ENCODE results near the gene CD300E. TPM values are rescaled to one million over a fixed set of nuclear protein-coding genes. Genes with fewer than 3 reads are reported as not detected.

Gene CD300E
- polyA plus RNA-seq, 1 donor (not counting 4 experiments of a cell fraction or from before 2014, with no cell fraction given), result not detected

DNA sequence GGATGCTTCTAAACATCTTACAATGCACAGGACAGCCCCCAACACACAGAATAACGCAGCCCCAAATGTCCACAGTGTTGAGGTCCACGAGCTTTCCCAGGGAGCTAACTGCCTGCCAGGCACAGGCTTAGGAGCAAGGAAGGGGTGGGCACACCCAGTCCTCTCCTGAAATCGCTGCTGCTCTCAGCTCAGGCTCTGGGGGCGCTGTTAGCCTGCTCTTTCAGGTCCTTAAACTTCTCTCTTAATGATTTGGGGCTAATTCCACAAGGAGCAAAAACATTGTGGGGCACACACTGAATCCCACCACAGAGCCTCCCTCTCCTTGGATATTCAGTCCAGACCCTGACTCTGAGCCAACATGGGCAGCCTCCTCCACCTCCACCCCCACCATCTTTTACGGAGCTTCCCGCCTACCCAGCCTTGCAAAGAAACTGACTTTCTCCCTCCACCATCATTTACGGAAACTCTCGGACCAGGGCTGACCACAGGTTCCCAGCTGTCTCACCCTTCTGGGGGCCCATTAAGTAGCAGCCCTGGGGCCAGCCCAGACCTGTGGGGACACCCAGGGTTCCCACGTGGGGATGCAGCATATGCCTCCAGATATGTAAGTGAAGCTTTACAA, 57.3 kb downstream of the CD300E start:
- H3K4me2 ChIP-seq (ENCODE audit: control insufficient read depth, extremely low read depth, insufficient read depth, low read depth, low read length), result no peak overlapping the region
- TF ChIP-seq, protein P1, sequence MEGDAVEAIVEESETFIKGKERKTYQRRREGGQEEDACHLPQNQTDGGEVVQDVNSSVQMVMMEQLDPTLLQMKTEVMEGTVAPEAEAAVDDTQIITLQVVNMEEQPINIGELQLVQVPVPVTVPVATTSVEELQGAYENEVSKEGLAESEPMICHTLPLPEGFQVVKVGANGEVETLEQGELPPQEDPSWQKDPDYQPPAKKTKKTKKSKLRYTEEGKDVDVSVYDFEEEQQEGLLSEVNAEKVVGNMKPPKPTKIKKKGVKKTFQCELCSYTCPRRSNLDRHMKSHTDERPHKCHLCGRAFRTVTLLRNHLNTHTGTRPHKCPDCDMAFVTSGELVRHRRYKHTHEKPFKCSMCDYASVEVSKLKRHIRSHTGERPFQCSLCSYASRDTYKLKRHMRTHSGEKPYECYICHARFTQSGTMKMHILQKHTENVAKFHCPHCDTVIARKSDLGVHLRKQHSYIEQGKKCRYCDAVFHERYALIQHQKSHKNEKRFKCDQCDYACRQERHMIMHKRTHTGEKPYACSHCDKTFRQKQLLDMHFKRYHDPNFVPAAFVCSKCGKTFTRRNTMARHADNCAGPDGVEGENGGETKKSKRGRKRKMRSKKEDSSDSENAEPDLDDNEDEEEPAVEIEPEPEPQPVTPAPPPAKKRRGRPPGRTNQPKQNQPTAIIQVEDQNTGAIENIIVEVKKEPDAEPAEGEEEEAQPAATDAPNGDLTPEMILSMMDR (optimal IDR thresholded peaks at IDR 0.05 in 1 of 3, IDR thresholded peaks at IDR 0.05 in 1 of 3, conservative IDR thresholded peaks at IDR 0.05 in 1 of 3; ENCODE audit: extremely low read depth in 1 of 3, insufficient read depth in 2 of 3, low read length in 3 of 3), result peak; percentile 81 to 91 (median 85)
- no peak for TF ChIP-seq EZH2 (IDR thresholded peaks at IDR 0.05; ENCODE audit: low read length)
- dilution Hi-C loops (cut with MboI; ENCODE audit: extremely low pct_ligation_motif_present, low sequenced_read_pairs), result no loop called here
- H3K4me3 ChIP-seq (ENCODE audit: control insufficient read depth in 2 of 3, extremely low read depth in 1 of 3, insufficient read depth in 2 of 3, low read depth in 1 of 3, low read length in 3 of 3), result no peak overlapping the region
- no peaks in the 10 kb centered on the region for H3K36me3 ChIP-seq (ENCODE audit: control insufficient read depth in 2 of 2, extremely low read depth in 1 of 2, insufficient read depth in 2 of 2, low read length in 2 of 2)
- DNase-seq (ENCODE audit: low read depth, low spot score) (no peak), FAIRE-seq (peak; percentile 79)
- H2AFZ ChIP-seq (ENCODE audit: control insufficient read depth, low read length), result no peak overlapping the region
- H3K79me2 ChIP-seq (ENCODE audit: control insufficient read depth, insufficient read depth, low read length), result no peaks in the 10 kb centered on the region
- H3K27ac ChIP-seq (ENCODE audit: control insufficient read depth, insufficient read depth, low read length), result no peak overlapping the region
- H3K9me1 ChIP-seq (ENCODE audit: control insufficient read depth, extremely low read depth, insufficient read depth, low read length), result no peaks in the 10 kb centered on the region
- no peaks in the 10 kb centered on the region for H3K9me3 ChIP-seq (ENCODE audit: control insufficient read depth, low read depth, low read length)
- H3K9ac ChIP-seq (ENCODE audit: control insufficient read depth, extremely low read depth, insufficient read depth, low read length), result no peak overlapping the region
- H3K4me1 ChIP-seq (ENCODE audit: control insufficient read depth, extremely low read depth, insufficient read depth, low read length), result peaks cover 24% of the 10 kb centered on the region
- no peaks in the 10 kb centered on the region for H4K20me1 ChIP-seq (ENCODE audit: control insufficient read depth, extremely low read depth, insufficient read depth, low read length)
- no peaks in the 10 kb centered on the region for H3K27me3 ChIP-seq (ENCODE audit: control insufficient read depth, extremely low read depth, insufficient read depth, low read length)

DNA sequence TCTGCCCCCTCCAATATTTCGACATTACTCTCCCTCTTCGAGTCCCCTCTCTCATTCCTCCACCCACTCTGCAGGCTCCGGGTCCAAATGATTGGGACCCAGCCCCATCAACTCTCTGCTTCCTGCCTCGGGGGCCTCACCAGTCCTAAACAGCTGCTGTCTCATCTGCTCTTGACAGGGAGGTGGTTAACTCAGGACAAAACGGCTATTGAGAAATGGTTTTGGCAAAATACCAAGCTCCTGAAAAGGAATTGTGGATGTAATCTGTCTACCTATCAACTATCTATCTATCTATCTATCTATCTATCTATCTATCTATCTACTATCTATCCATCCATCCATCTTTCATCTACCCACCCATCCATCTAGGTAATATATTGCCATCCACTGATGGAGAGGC, 58.4 kb downstream of the CD300E start:
- Histone ChIP-seq H3K79me2 (ENCODE audit: control insufficient read depth, insufficient read depth, low read length) (no peaks in the 10 kb centered on the region), H2AFZ (ENCODE audit: control insufficient read depth, low read length) (no peak overlapping the region), H3K4me1 (ENCODE audit: control insufficient read depth, extremely low read depth, insufficient read depth, low read length) (peaks cover 20% of the 10 kb centered on the region), H3K36me3 (ENCODE audit: control insufficient read depth in 2 of 2, extremely low read depth in 1 of 2, insufficient read depth in 2 of 2, low read length in 2 of 2) (no peaks in the 10 kb centered on the region), H3K9ac (ENCODE audit: control insufficient read depth, extremely low read depth, insufficient read depth, low read length) (no peak overlapping the region), H3K9me3 (ENCODE audit: control insufficient read depth, low read depth, low read length) (no peaks in the 10 kb centered on the region), H4K20me1 (ENCODE audit: control insufficient read depth, extremely low read depth, insufficient read depth, low read length) (no peaks in the 10 kb centered on the region), H3K4me3 (ENCODE audit: control insufficient read depth in 2 of 3, extremely low read depth in 1 of 3, insufficient read depth in 2 of 3, low read depth in 1 of 3, low read length in 3 of 3) (no peak overlapping the region), H3K4me2 (ENCODE audit: control insufficient read depth, extremely low read depth, insufficient read depth, low read depth, low read length) (no peak overlapping the region), H3K27me3 (ENCODE audit: control insufficient read depth, extremely low read depth, insufficient read depth, low read length) (peaks cover 3% of the 10 kb centered on the region), H3K9me1 (ENCODE audit: control insufficient read depth, extremely low read depth, insufficient read depth, low read length) (no peaks in the 10 kb centered on the region), H3K27ac (ENCODE audit: control insufficient read depth, insufficient read depth, low read length) (no peak overlapping the region)
- DNase-seq (ENCODE audit: low read depth, low spot score) (no peak), FAIRE-seq (no peak)
- TF ChIP-seq, protein P1 (optimal IDR thresholded peaks at IDR 0.05 in 1 of 3, IDR thresholded peaks at IDR 0.05 in 1 of 3, conservative IDR thresholded peaks at IDR 0.05 in 1 of 3; ENCODE audit: extremely low read depth in 1 of 3, insufficient read depth in 2 of 3, low read length in 3 of 3), result no peak
- TF ChIP-seq EZH2 (IDR thresholded peaks at IDR 0.05; ENCODE audit: low read length), result no peak
- dilution Hi-C loops (cut with MboI; ENCODE audit: extremely low pct_ligation_motif_present, low sequenced_read_pairs), result no loop called here

All from keratinocyte (primary cell).